ENCODE data around the gene DMKN.

DNA sequence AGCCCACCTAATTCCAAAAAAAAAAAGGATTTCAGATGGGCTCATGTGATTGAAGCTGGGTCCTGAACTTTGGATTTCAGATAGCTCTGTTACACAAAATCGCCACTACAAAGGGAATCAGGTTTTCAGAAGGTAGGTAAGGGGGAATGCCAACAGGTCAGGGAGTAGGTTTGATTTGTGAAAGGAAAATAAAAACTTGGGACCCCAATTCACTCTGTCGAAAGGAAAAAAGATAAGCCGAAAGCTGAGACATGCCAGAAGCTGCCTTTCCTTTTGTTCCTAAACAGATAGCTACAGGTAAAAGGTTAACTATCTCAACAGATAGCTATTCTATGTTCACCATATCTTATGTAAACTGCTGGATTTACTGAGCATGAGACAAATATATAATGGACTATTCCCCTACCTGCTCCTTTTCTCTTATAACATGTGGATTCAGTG lies 27.2 kb downstream of the DMKN start:
- TF ChIP-seq ZNF274 (IDR thresholded peaks at IDR 0.05; ENCODE audit: low read depth, low read length) (no peak), YY1 (IDR thresholded peaks at IDR 0.05; ENCODE audit: insufficient read depth, insufficient read length) (no peak)
